CD14-positive monocyte (primary cell): ENCODE data around the gene ACRBP. TPM values are rescaled to one million over a fixed set of nuclear protein-coding genes. Genes with fewer than 3 reads are reported as not detected.

ENCODE experiments used
- DNase-seq, 3 donors: peaks; one replicate each; pipeline ENCODE4 v3.0.0-alpha.2; 2011 to 2022
- H2AFZ ChIP-seq: 2 replicates; pipeline ENCODE4 v1.6.0; 2012; ENCODE audit warnings: mild to moderate bottlenecking, low read depth, low read length, inconsistent platforms; ENCODE audit not compliant: insufficient read depth, poor library complexity, severe bottlenecking
- H3K27ac ChIP-seq, 2 donors: 1 replicate in 1 of 2; 2 replicates in 1 of 2; pipeline ENCODE4 v1.5.1; 2012 to 2013; ENCODE audit warnings: low read length in 2 of 2, control low read depth in 1 of 2, inconsistent platforms in 1 of 2, low read depth in 1 of 2, mild to moderate bottlenecking in 1 of 2
- H3K27me3 ChIP-seq, 2 donors: one replicate each; pipeline versions ENCODE4 v1.6.0 to v1.6.1; 2011 to 2013; ENCODE audit warnings: low read length in 2 of 2; ENCODE audit not compliant: control insufficient read depth in 2 of 2, insufficient read depth in 2 of 2
- H3K36me3 ChIP-seq, 2 donors: replicated peaks in 1 of 2; 1 replicate in 1 of 2; 2 replicates in 1 of 2; pipeline versions ENCODE4 v1.5.1 to v1.6.1; 2012 to 2013; ENCODE audit warnings: low read length in 2 of 2, control low read depth in 1 of 2, inconsistent platforms in 1 of 2, mild to moderate bottlenecking in 1 of 2; ENCODE audit not compliant: insufficient read depth in 2 of 2, control insufficient read depth in 1 of 2
- H3K4me1 ChIP-seq, 2 donors: 1 replicate in 1 of 2; 2 replicates in 1 of 2; pipeline versions ENCODE4 v1.5.1 to v1.6.1; 2012 to 2013; ENCODE audit warnings: low read length in 2 of 2, control low read depth in 1 of 2, inconsistent platforms in 1 of 2, mild to moderate bottlenecking in 1 of 2, moderate library complexity in 1 of 2; ENCODE audit not compliant: insufficient read depth in 2 of 2, control insufficient read depth in 1 of 2
- H3K4me2 ChIP-seq: replicated peaks from 2 replicates; pipeline ENCODE3; 2012; ENCODE audit warnings: low read length, moderate library complexity, mild to moderate bottlenecking; ENCODE audit not compliant: poor library complexity, severe bottlenecking; ENCODE audit errors: extremely low read depth
- H3K4me3 ChIP-seq, 3 experiments: fragments of 200-600 bp in 1 of 3; sonication (generic) in 1 of 3; replicated peaks in 1 of 3; 1 replicate in 2 of 3; 2 replicates in 1 of 3; pipeline ENCODE4 v1.5.1; 2011 to 2013; ENCODE audit warnings: low read length in 3 of 3, mild to moderate bottlenecking in 3 of 3, control low read depth in 2 of 3, low read depth in 2 of 3, inconsistent platforms in 1 of 3, moderate library complexity in 1 of 3
- H3K79me2 ChIP-seq: 2 replicates; pipeline ENCODE4 v1.6.0; 2012; ENCODE audit warnings: mild to moderate bottlenecking, control low read depth, inconsistent platforms, low read length, moderate library complexity; ENCODE audit not compliant: insufficient read depth
- H3K9ac ChIP-seq: 2 replicates; pipeline ENCODE4 v1.6.0; 2017; ENCODE audit warnings: low read length, mild to moderate bottlenecking; ENCODE audit not compliant: insufficient read depth, poor library complexity, severe bottlenecking
- H3K9me3 ChIP-seq, 2 donors: replicated peaks in 1 of 2; 1 replicate in 1 of 2; 2 replicates in 1 of 2; pipeline versions ENCODE4 v1.5.1 to v1.6.1; 2012 to 2013; ENCODE audit warnings: low read length in 2 of 2, control low read depth in 1 of 2; ENCODE audit not compliant: control insufficient read depth in 1 of 2, insufficient read depth in 1 of 2
- H4K20me1 ChIP-seq: 2 replicates; pipeline ENCODE4 v1.6.0; 2012; ENCODE audit warnings: mild to moderate bottlenecking, low read length, control low read depth, moderate library complexity; ENCODE audit not compliant: insufficient read depth
- H3K27ac Mint-ChIP-seq, 7 donors: one replicate each; pipeline ENCODE4 v1.8.0; 2020; ENCODE audit warnings: mild to moderate bottlenecking in 7 of 7, mixed read lengths in 7 of 7, moderate library complexity in 6 of 7, inconsistent platforms in 2 of 7
- H3K27me3 Mint-ChIP-seq, 3 donors: one replicate each; pipeline ENCODE4 v1.8.0; 2021 to 2022; ENCODE audit warnings: low read depth in 3 of 3, mild to moderate bottlenecking in 3 of 3, mixed read lengths in 3 of 3, moderate library complexity in 3 of 3, inconsistent platforms in 1 of 3
- H3K36me3 Mint-ChIP-seq, 2 donors: one replicate each; pipeline ENCODE4 v1.8.0; 2020; ENCODE audit warnings: mixed read lengths in 2 of 2, inconsistent platforms in 1 of 2, mild to moderate bottlenecking in 1 of 2
- H3K4me1 Mint-ChIP-seq: one replicate; pipeline ENCODE4 v1.8.0; 2020; ENCODE audit warnings: mild to moderate bottlenecking, mixed read lengths
- H3K4me3 Mint-ChIP-seq, 2 donors: one replicate each; pipeline ENCODE4 v1.8.0; 2020; ENCODE audit warnings: mild to moderate bottlenecking in 2 of 2, mixed read lengths in 2 of 2, moderate library complexity in 1 of 2
- H3K9me3 Mint-ChIP-seq, 7 donors: one replicate each; pipeline ENCODE4 v1.8.0; 2020 to 2022; ENCODE audit warnings: mixed read lengths in 7 of 7, mild to moderate bottlenecking in 6 of 7, moderate library complexity in 6 of 7, inconsistent platforms in 2 of 7
- WGBS: methylation state at CpG from one replicate; pipeline ENCODE4 v1.1.5; 2013; ENCODE audit warnings: missing lambda C conversion rate; ENCODE audit not compliant: insufficient coverage; 5-methylcytosine and 5-hydroxymethylcytosine counted together
- intact Hi-C, 2 donors: fragments of 100-400 bp; cut with micrococcal nuclease; formaldehyde crosslinking; loops; one replicate each; pipeline versions ENCODE4 v1.15.0 to v1.15.1; 2023
- polyA plus RNA-seq, 3 donors: library from polyadenylated mRNA; depleted of rRNA in 1 of 3; unstranded in 2 of 3; stranded (reverse) in 1 of 3; fragments of 300-500 nt in 2 of 3; fragments of >200 nt in 1 of 3; fragmentation: Illumina TruSeq in 2 of 3; gene quantifications; 1 replicate in 2 of 3; 2 replicates in 1 of 3; pipeline ENCODE4 v1.2.3, GENCODE V29; 2012 to 2021
- TF ChIP-seq, protein P1 (sequence below): fragments of 200-600 bp; IDR thresholded peaks from one replicate; pipeline ENCODE4 v1.8.0; 2022; ENCODE audit warnings: antibody characterized with exemption, mild to moderate bottlenecking

Gene ACRBP
- polyA plus RNA-seq, 3 donors, result 10.2 to 28.3 (median 10.3) TPM

- DNase-seq, result peak in 2 of 3 donors; percentile 41 to 43
- Mint-ChIP-seq H3K4me3 (peak within 1 kb of the TSS; percentile 31 to 87), H3K27me3 (peaks cover 0 to 6% (median 5%) of the 10 kb centered on the region in 3 donors), H3K4me1 (peaks cover 58% of the 10 kb centered on the region), H3K9me3 (peaks cover 0 to 2% (median 0%) of the 10 kb centered on the region in 7 donors), H3K36me3 (no peaks in the 10 kb centered on the region), H3K27ac (peak within 1 kb of the TSS in 5 of 7 donors; percentile 27 to 81 (median 69))
- Histone ChIP-seq H3K79me2 (no peaks in the 10 kb centered on the region), H3K27me3 (no peaks in the 10 kb centered on the region), H3K36me3 (no peaks in the 10 kb centered on the region), H2AFZ (peak within 1 kb of the TSS; percentile 19), H4K20me1 (no peaks in the 10 kb centered on the region), H3K4me3 (no peak within 1 kb of the TSS), H3K4me1 (peaks cover 47 to 60% of the 10 kb centered on the region in 2 donors), H3K27ac (peak within 1 kb of the TSS in 1 of 2 donors; percentile 34), H3K4me2 (peak within 1 kb of the TSS; percentile 24), H3K9ac (no peak within 1 kb of the TSS), H3K9me3 (no peaks in the 10 kb centered on the region)
- WGBS, result 37% methylated on average over 17 of the region's 18 CpGs
- TF ChIP-seq, protein P1, sequence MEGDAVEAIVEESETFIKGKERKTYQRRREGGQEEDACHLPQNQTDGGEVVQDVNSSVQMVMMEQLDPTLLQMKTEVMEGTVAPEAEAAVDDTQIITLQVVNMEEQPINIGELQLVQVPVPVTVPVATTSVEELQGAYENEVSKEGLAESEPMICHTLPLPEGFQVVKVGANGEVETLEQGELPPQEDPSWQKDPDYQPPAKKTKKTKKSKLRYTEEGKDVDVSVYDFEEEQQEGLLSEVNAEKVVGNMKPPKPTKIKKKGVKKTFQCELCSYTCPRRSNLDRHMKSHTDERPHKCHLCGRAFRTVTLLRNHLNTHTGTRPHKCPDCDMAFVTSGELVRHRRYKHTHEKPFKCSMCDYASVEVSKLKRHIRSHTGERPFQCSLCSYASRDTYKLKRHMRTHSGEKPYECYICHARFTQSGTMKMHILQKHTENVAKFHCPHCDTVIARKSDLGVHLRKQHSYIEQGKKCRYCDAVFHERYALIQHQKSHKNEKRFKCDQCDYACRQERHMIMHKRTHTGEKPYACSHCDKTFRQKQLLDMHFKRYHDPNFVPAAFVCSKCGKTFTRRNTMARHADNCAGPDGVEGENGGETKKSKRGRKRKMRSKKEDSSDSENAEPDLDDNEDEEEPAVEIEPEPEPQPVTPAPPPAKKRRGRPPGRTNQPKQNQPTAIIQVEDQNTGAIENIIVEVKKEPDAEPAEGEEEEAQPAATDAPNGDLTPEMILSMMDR, result no peak
- intact Hi-C loops, result no loop called here
Measured at GRCh38 chr12:6635856-6636531, 11.2 kb downstream of the ACRBP start, which contains the start of gene LPAR5. Gene LPAR5 (minus strand): TSS chr12:6635959. CDS start chr12:6621248, 14,711 bp downstream.

GRCh38 chr12:6635375-6635855 is 11.8 kb downstream of the ACRBP start:
- TF ChIP-seq, protein P1, result no peak
- peaks cover 0 to 8% (median 5%) of the 10 kb centered on the region in 3 donors for H3K27me3 Mint-ChIP-seq
- Histone ChIP-seq H3K9ac (no peak overlapping the region), H3K4me1 (peaks cover 47 to 56% of the 10 kb centered on the region in 2 donors), H3K27me3 (no peaks in the 10 kb centered on the region), H4K20me1 (no peaks in the 10 kb centered on the region), H3K79me2 (no peaks in the 10 kb centered on the region), H2AFZ (no peak overlapping the region), H3K4me3 (no peak overlapping the region), H3K36me3 (no peaks in the 10 kb centered on the region), H3K27ac (no peak overlapping the region), H3K4me2 (no peak overlapping the region), H3K9me3 (no peaks in the 10 kb centered on the region)
- intact Hi-C loops, result no loop called here
- peak overlapping the region in 1 of 7 donors; percentile 21 for H3K27ac Mint-ChIP-seq
- DNase-seq, result no peak
- peaks cover 53% of the 10 kb centered on the region for H3K4me1 Mint-ChIP-seq
- H3K36me3 Mint-ChIP-seq, result no peaks in the 10 kb centered on the region
- peaks cover 0 to 2% (median 0%) of the 10 kb centered on the region in 7 donors for H3K9me3 Mint-ChIP-seq
- WGBS, result 79% methylated on average over 5 of the region's 5 CpGs
- H3K4me3 Mint-ChIP-seq, result peak overlapping the region in 1 of 2 donors; percentile 24
